ENCODE measurements around the gene MED22.
"Not testable (repeated sequence)": the region's sequence is repeated elsewhere in the genome, so short reads cannot be mapped to it uniquely, and the experiment has no call there.

Gene MED22

DNA sequence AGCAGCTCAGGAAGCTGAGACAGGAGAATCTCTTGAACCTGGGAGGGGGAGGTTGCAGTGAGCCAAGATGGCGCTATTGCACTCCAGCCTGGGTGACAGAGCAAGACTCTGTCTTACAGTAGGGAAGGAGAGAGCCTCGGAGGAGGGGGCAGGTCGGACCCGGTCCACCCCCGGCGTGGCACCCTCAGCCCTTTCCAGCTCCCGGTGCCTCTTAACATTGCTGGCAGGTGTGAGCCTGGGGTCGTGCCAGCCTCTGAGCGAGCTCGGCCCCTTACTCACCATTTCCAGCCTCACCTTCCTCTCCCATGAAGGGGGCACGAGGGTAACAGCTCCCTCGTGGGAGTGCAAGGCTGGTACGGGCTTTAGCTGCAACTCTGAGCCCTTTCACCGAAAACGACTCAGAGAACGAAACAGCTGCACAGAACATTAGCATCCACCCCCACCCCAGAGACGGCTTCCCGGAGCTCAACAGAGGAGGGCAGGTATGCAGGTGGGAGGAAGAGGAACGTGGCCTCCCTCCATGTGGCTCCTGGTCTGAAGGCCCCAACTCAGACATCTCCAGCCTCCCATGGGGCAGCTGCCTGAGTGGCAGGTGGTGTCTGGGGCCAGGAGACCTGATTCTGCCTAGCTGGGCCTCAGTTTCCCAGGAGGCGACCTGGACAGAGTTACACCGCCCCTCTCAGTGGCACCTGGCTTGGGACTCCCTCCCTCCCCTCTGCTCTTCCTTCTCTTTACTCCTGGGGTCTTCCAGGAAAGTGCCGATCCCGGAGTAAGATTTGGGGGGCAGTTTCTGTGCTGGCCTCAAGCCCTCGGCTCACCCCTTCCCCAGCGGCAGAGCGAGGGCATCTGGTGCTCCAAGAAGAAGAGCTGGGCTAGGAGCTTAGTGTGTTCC lies 44.4 kb downstream of the MED22 start:
- DNase-seq = no peak

DNA sequence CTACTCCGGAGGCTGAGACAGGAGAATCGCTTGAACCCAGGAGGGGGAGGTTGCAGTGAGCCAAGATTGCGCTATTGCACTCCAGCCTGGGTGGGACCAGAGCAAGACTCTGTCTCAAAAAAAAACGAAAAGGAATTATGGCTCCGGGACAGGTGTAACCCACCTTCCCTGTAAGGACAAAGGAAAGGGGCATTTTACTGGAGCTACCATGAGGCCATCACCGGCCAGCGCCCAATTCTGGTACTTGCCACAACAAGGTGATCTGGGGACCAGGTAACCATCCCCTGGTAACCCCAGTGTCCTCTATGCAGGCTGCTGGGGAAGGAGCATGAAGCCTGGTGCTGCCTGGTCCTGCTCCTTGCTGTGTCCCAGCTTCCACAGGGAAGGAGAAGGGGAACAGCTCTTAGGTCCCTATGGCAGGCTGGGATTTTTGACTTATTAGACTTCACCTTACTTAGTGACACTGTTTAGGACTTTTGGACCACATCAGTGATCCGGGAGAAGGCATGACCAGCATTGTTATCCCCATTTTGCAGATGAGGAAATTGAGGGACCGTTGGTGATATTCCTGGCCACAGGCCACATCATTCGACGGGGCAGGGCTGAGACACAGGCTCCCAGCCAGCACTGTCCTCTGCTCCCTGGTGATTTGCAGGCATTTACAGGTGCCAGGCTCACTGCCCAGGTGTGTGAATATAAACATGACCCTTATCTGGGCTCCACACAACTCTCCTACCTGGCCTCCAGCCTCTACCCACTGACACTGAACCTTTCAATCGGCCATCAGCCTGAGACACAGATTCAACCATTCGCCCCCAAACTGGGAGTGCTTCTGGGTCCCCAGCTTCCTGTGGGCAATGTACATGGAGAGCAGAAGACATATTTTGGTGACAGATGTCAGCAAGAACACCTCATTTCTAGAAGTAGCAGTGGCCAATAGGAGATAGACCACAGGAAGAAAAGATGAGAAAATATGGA lies 46.4 kb downstream of the MED22 start:
- no peak for DNase-seq

DNA sequence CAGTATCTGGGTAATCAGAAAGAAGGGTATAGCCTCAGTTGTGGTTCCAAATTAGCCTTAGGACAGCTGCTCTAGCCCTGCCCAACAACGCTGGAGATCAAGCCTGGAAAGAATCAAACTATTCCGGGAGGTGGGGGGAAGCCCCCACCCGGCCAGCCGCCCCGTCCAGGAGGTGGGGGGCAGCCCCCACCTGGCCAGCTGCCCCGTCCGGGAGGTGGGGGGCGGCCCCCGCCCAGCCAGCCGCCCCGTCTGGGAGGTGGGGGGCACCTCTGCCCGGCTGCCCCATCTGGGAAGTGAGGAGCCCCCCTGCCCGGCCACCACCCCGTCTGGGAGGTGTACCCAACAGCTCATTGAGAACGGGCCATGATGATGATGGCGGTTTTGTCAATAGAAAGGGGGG lies 47.9 kb downstream of the MED22 start:
- not testable (repeated sequence) for DNase-seq

DNA sequence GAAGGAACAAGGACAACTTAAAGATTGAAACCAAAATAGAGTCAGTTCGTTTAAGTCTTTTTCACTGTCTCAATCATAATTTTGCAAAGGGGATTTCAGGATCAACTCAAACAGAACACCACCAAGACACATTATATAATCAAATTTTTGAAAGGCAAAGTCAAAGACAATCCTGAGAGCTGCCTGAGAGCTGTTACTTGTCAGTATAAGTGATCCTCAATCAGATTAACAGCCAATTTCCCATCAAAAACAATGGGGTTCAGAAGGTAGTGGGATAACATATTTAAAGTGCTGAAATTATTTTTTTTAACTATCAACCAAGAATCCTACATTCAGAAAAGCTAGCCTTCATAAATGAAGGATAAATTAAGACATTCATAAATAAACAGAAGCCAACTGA lies 53.7 kb downstream of the MED22 start:
- DNase-seq = no peak

DNA sequence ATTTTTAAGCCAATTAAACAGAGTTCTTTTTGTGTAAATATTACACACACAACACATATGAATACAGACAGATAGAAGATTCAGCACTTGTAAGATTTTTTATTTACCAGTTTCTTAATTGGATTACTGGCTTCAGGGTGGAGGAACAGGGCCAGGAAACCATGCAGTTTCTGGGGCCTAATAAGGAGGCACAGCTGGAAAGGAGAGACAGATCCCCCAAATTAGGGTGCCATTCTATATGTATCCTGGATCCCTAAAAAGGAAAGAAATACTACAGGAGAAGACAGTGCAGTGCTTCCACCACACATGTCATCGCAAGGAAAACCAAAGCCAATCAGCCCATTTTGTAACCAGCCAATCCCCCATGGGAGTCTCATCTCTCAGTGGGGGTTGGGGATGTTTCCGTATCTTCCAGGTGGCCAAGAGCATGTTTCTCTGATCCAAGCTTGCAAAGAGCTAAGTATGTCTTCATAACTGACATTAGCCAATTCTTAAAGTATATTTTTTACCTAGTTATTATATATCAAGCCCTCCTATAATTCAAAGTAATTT lies 57.1 kb downstream of the MED22 start:
- no peak for DNase-seq

Measured in activated CD4-positive, alpha-beta T cell treated with anti-CD3 and anti-CD28 coated beads for 1 hour (primary cell).